ENCODE measurements around the gene PRLH. TPM values are rescaled to one million over a fixed set of nuclear protein-coding genes. Genes with fewer than 3 reads are reported as not detected.
"Not testable (repeated sequence)": the region's sequence is repeated elsewhere in the genome, so short reads cannot be mapped to it uniquely, and the experiment has no call there.

PRLH gene
- total RNA-seq, 1 experiment from 2014 or later = not detected

DNA sequence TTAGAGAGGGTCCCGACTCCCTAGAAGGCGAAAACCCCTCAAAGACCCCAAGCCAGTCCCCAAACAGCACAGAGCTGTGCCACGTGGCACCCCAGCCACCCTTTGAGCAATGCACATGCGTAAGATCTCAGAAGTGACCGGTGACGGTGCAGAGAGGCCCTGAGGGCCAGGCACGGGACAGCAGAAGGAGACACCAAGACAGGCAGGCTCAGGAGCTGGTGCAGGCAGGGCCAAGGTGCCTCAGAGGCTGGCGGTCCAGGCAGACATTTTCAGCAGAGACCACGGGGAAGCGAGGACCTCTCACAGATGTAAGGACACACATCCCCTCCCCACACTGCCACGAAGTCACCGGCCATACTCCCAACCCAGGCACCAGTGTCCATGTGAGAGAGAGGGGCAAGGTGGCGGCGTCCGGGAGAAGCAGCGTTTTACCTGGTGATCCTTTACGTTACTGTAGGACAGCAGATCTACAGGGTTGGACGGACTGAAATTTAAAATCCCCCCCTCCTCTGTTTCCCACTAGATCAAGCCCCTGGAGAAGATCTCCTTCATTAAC lies 26.1 kb downstream of the PRLH start:
- no peak for DNase-seq (ENCODE audit: low read depth, low spot score)
- in situ Hi-C loops (cut with HindIII; ENCODE audit: low pct_unique_long_range_greater_than_20kb, low sequenced_read_pairs) = no loop called here

- in situ Hi-C loops (cut with HindIII; ENCODE audit: low pct_unique_long_range_greater_than_20kb, low sequenced_read_pairs) = no loop called here
- no peak for DNase-seq (ENCODE audit: low read depth, low spot score)
Measured at GRCh38 chr2:237593036-237593435, 26.7 kb downstream of the PRLH start.

- no peak for DNase-seq (ENCODE audit: low read depth, low spot score)
- in situ Hi-C loops (cut with HindIII; ENCODE audit: low pct_unique_long_range_greater_than_20kb, low sequenced_read_pairs) = no loop called here
Measured at GRCh38 chr2:237593596-237594320, 27.4 kb downstream of the PRLH start.

DNA sequence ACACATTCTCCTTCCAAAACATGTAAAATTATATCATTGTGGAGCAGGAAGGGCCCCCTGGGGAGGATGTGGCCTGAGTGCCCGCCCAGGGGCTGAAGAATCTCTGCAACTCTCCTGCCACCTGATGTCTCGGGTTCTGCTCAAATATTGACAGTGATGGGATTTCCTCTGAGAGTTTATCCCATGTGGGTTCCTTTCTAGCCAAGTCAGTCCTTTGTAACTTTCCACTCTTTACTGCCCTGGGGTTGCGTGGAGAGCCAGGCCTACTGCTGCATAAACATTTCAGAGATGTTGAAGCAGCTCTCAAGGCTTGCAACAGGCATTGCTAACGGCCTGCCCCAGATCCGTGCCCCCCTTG lies 28.1 kb downstream of the PRLH start:
- DNase-seq (ENCODE audit: low read depth, low spot score) = peak; percentile 52
- in situ Hi-C loops (cut with HindIII; ENCODE audit: low pct_unique_long_range_greater_than_20kb, low sequenced_read_pairs) = no loop called here

GRCh38 chr2:237595829-237596519 lies 29.6 kb downstream of the PRLH start:
- DNase-seq (ENCODE audit: low read depth, low spot score); in situ Hi-C loops (cut with HindIII; ENCODE audit: low pct_unique_long_range_greater_than_20kb, low sequenced_read_pairs): not testable (repeated sequence)

- DNase-seq (ENCODE audit: low read depth, low spot score) = no peak
- in situ Hi-C loops (cut with HindIII; ENCODE audit: low pct_unique_long_range_greater_than_20kb, low sequenced_read_pairs) = no loop called here
Measured at GRCh38 chr2:237596520-237597195, 30.3 kb downstream of the PRLH start.

GRCh38 chr2:237597196-237598145 lies 31.1 kb downstream of the PRLH start:
- in situ Hi-C loops (cut with HindIII; ENCODE audit: low pct_unique_long_range_greater_than_20kb, low sequenced_read_pairs) = no loop called here
- no peak for DNase-seq (ENCODE audit: low read depth, low spot score)

- in situ Hi-C loops (cut with HindIII; ENCODE audit: low pct_unique_long_range_greater_than_20kb, low sequenced_read_pairs) = no loop called here
Measured at GRCh38 chr2:237598468-237599208, 32.3 kb downstream of the PRLH start.

GRCh38 chr2:237599465-237600110 lies 33.2 kb downstream of the PRLH start:
- in situ Hi-C loops (cut with HindIII; ENCODE audit: low pct_unique_long_range_greater_than_20kb, low sequenced_read_pairs) = no loop called here
- DNase-seq (ENCODE audit: low read depth, low spot score) = no peak

More at GRCh38 chr2:237598468-237599208, 32.3 kb downstream of the PRLH start:
- DNase-seq (ENCODE audit: low read depth, low spot score) = no peak

GRCh38 chr2:237600205-237600846 lies 34.0 kb downstream of the PRLH start:
- in situ Hi-C loops (cut with HindIII; ENCODE audit: low pct_unique_long_range_greater_than_20kb, low sequenced_read_pairs) = no loop called here
- DNase-seq (ENCODE audit: low read depth, low spot score) = no peak

GRCh38 chr2:237601453-237602116 lies 35.2 kb downstream of the PRLH start:
- in situ Hi-C loops (cut with HindIII; ENCODE audit: low pct_unique_long_range_greater_than_20kb, low sequenced_read_pairs) = no loop called here
- no peak for DNase-seq (ENCODE audit: low read depth, low spot score)

- in situ Hi-C loops (cut with HindIII; ENCODE audit: low pct_unique_long_range_greater_than_20kb, low sequenced_read_pairs) = no loop called here
- no peak for DNase-seq (ENCODE audit: low read depth, low spot score)
Measured at GRCh38 chr2:237602409-237602808, 36.0 kb downstream of the PRLH start.

- no peak for DNase-seq (ENCODE audit: low read depth, low spot score)
- in situ Hi-C loops (cut with HindIII; ENCODE audit: low pct_unique_long_range_greater_than_20kb, low sequenced_read_pairs) = no loop called here
Measured at GRCh38 chr2:237603049-237603717, 36.8 kb downstream of the PRLH start.

- DNase-seq (ENCODE audit: low read depth, low spot score) = peak; percentile 90
- in situ Hi-C loops (cut with HindIII; ENCODE audit: low pct_unique_long_range_greater_than_20kb, low sequenced_read_pairs) = no loop called here
Measured at GRCh38 chr2:237603718-237604362, 37.5 kb downstream of the PRLH start.
